Glutamatergic neuron (in vitro differentiated cells): ENCODE results near the gene SEC24C. TPM values are rescaled to one million over a fixed set of nuclear protein-coding genes. Genes with fewer than 3 reads are reported as not detected.

Source experiments
- DNase-seq: peaks from one replicate; pipeline ENCODE4 v3.0.0; 2022
- H3K27ac Mint-ChIP-seq: one replicate; pipeline ENCODE4 v1.8.0; 2020; ENCODE audit warnings: mild to moderate bottlenecking, mixed read lengths, inconsistent platforms; ENCODE audit not compliant: unreplicated experiment
- H3K27me3 Mint-ChIP-seq: one replicate; pipeline ENCODE4 v1.8.0; 2020; ENCODE audit warnings: mild to moderate bottlenecking, moderate library complexity, mixed read lengths, inconsistent platforms; ENCODE audit not compliant: unreplicated experiment
- H3K36me3 Mint-ChIP-seq: one replicate; pipeline ENCODE4 v1.8.0; 2020; ENCODE audit warnings: mild to moderate bottlenecking, mixed read lengths, inconsistent platforms; ENCODE audit not compliant: unreplicated experiment
- H3K4me1 Mint-ChIP-seq: one replicate; pipeline ENCODE4 v1.8.0; 2020; ENCODE audit warnings: mild to moderate bottlenecking, low read depth, mixed read lengths, inconsistent platforms; ENCODE audit not compliant: unreplicated experiment
- H3K4me3 Mint-ChIP-seq: one replicate; pipeline ENCODE4 v1.8.0; 2020; ENCODE audit warnings: mild to moderate bottlenecking, mixed read lengths, inconsistent platforms; ENCODE audit not compliant: unreplicated experiment
- H3K9me3 Mint-ChIP-seq: one replicate; pipeline ENCODE4 v1.8.0; 2020; ENCODE audit warnings: mild to moderate bottlenecking, moderate library complexity, mixed read lengths, inconsistent platforms; ENCODE audit not compliant: unreplicated experiment
- total RNA-seq: library from RNA; stranded (reverse); fragmentation: NEBNext Ultra II Directional; extraction: Animal tissue kit (Norgen Biotek cat#: 25700); gene quantifications from one replicate; pipeline ENCODE4 v1.2.1, GENCODE V29; 2021; ENCODE audit not compliant: unreplicated experiment
- TF ChIP-seq, protein P1 (sequence below): fragments of 200-600 bp; sonication (generic); IDR thresholded peaks from one replicate; pipeline ENCODE4 v1.5.0; 2021; ENCODE audit not compliant: partially characterized antibody, unreplicated experiment

SEC24C gene
- total RNA-seq, 1 donor from 2014 or later, result 91.1 TPM

- Mint-ChIP-seq H3K9me3 (peaks cover 6% of the 10 kb centered on the region), H3K4me1 (peaks cover 20% of the 10 kb centered on the region), H3K27ac (peak overlapping the region; percentile 22), H3K4me3 (peak overlapping the region; percentile 96), H3K27me3 (peaks cover 10% of the 10 kb centered on the region), H3K36me3 (no peaks in the 10 kb centered on the region)
- TF ChIP-seq, protein P1, sequence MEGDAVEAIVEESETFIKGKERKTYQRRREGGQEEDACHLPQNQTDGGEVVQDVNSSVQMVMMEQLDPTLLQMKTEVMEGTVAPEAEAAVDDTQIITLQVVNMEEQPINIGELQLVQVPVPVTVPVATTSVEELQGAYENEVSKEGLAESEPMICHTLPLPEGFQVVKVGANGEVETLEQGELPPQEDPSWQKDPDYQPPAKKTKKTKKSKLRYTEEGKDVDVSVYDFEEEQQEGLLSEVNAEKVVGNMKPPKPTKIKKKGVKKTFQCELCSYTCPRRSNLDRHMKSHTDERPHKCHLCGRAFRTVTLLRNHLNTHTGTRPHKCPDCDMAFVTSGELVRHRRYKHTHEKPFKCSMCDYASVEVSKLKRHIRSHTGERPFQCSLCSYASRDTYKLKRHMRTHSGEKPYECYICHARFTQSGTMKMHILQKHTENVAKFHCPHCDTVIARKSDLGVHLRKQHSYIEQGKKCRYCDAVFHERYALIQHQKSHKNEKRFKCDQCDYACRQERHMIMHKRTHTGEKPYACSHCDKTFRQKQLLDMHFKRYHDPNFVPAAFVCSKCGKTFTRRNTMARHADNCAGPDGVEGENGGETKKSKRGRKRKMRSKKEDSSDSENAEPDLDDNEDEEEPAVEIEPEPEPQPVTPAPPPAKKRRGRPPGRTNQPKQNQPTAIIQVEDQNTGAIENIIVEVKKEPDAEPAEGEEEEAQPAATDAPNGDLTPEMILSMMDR, result no peak
- no peak for DNase-seq
Observed at GRCh38 chr10:73774637-73775036, 30.5 kb downstream of the SEC24C start.

DNA sequence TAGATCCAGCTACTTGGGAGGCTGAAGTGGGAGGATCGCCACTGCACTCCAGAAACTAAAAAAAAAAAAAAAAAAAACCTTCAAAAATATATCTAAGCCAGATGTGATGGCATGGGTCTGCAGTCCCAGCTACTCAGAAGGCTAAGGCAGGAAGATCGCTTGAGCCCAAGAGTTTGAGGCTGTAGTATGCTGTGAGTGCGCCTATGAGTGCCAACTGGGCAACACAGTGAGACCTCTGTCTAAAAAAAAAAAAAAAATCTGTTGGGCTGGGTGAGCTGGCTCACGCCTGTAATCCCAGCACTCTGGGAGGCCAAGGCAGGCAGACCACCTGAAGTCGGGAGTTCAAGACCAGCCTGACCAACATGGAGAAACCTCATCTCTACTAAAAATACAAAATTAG lies 34.8 kb downstream of the SEC24C start:
- Mint-ChIP-seq H3K4me3 (no peak overlapping the region), H3K36me3 (no peaks in the 10 kb centered on the region), H3K4me1 (peaks cover 27% of the 10 kb centered on the region), H3K27ac (no peak overlapping the region), H3K27me3 (peaks cover 2% of the 10 kb centered on the region), H3K9me3 (peaks cover 4% of the 10 kb centered on the region)
- DNase-seq, result no peak
- TF ChIP-seq, protein P1, result no peak

DNA sequence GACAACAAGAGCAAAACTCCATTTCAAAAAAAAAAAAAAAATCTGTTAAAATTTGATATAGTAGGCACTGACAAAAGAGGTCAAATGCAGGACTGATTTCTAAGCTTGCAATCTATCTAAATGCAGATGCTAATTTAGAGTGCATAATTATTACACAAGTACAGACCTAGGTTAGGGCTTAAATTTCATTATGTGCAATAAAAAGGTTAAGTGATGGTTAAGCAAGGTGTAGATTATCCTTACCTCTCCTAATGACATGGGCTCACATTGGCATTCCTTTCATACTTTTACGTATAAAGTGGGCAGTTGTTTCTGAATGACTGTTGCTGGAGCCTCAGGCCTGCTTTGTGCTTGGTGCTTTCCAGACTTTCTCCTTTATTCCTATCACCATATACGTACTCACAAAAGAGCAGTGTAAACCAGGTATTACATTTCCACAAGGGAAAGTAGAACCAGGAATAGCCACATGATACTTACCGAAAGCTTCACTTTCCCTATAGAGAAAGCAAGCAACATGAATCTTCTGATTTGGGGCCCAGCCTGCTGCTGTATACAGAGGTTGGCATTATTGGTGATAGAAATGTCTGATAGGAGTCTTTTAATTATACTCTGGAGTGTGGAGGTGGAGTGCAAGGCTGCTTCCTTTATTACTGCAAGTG lies 35.5 kb downstream of the SEC24C start:
- Mint-ChIP-seq H3K4me3 (peak overlapping the region; percentile 100), H3K9me3 (peaks cover 4% of the 10 kb centered on the region), H3K4me1 (peaks cover 20% of the 10 kb centered on the region), H3K36me3 (no peaks in the 10 kb centered on the region), H3K27me3 (peaks cover 2% of the 10 kb centered on the region), H3K27ac (no peak overlapping the region)
- TF ChIP-seq, protein P1, result no peak
- no peak for DNase-seq

DNA sequence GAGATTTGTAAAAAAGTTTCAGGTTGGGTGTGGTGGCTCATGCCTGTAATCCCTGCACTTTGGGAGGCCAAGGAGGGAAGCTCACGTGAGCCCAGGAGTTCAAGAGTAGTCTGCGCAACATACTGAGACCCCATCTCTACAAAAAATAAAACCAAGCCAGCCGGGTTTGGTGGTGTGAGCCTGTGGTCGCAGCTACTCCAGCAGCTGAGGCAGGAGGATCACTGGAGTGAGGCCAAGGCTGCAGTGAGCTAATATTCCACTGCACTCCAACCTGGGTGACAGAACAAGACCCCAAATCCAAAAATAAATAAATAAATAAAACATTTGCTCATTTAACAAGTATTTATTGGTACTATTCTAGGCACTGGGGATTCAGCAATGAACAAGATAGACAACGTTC lies 36.1 kb downstream of the SEC24C start:
- Mint-ChIP-seq H3K9me3 (peaks cover 5% of the 10 kb centered on the region), H3K4me3 (peak overlapping the region; percentile 100), H3K27me3 (peaks cover 4% of the 10 kb centered on the region), H3K27ac (peak overlapping the region; percentile 56), H3K36me3 (no peaks in the 10 kb centered on the region), H3K4me1 (peaks cover 16% of the 10 kb centered on the region)
- TF ChIP-seq, protein P1, result no peak
- no peak for DNase-seq

- Mint-ChIP-seq H3K27me3 (peaks cover 5% of the 10 kb centered on the region), H3K27ac (peak overlapping the region; percentile 79), H3K9me3 (peaks cover 7% of the 10 kb centered on the region), H3K4me1 (peaks cover 15% of the 10 kb centered on the region), H3K4me3 (peak overlapping the region; percentile 100), H3K36me3 (no peaks in the 10 kb centered on the region)
- TF ChIP-seq, protein P1, result no peak
- DNase-seq, result no peak
Observed at GRCh38 chr10:73780966-73781365, 36.8 kb downstream of the SEC24C start.
